Esophagus muscularis mucosa (tissue), 3 donors: ENCODE data around the gene DOCK8.

Experiments used
- CTCF ChIP-seq, 3 experiments: fragments of 200-600 bp in 2 of 3; fragments of 450-650 bp in 1 of 3; sonication (generic) in 2 of 3; IDR thresholded peaks; one replicate each; pipeline ENCODE4 v1.5.1; 2017 to 2019; ENCODE audit warnings: antibody characterized with exemption in 3 of 3, mild to moderate bottlenecking in 2 of 3, moderate library complexity in 1 of 3
- POLR2A ChIP-seq: fragments of 450-650 bp; IDR thresholded peaks from one replicate; pipeline ENCODE4 v1.6.1; 2017; ENCODE audit warnings: antibody characterized with exemption, moderate library complexity, mild to moderate bottlenecking, low read depth

- TF ChIP-seq CTCF (IDR thresholded peaks at IDR 0.05) (no peak), POLR2A (no peak)
These were observed 175.1 kb downstream of the DOCK8 start for GRCh38 chr9:389758-390157.
